HCT116 (cell line): ENCODE measurements around the gene TSC1. TPM values are rescaled to one million over a fixed set of nuclear protein-coding genes. Genes with fewer than 3 reads are reported as not detected.

Source experiments
- ATAC-seq: fragments of 200-7000 bp; cut with Tn5 transposase; 2 replicates; pipeline ENCODE4 v1.9.1; 2020; ENCODE audit warnings: mild to moderate bottlenecking, moderate library complexity
- BruUV-seq: library from RNA; stranded (reverse); fragments of 400-500 nt; replicated peaks from 2 replicates; lab custom pipeline; 2021; lab: Mats Ljungman, UMichigan
- CTCF ChIA-PET: fragments of 300-600 bp; sonication (Branson Sonifier 250); formaldehyde crosslinking; loops from one replicate; lab custom pipeline; 2021; ENCODE audit warnings: antibody characterized with exemption; lab: Charles Lee
- POLR2A ChIA-PET: fragments of 300-600, 350-600 bp; sonication (Branson Sonifier 250); formaldehyde crosslinking; loops from one replicate; lab custom pipeline; 2021; ENCODE audit warnings: antibody characterized with exemption; lab: Charles Lee
- RAD21 ChIA-PET, 2 experiments: fragments of 300-600 bp; sonication (Branson Sonifier 250); formaldehyde crosslinking; loops; one replicate each; lab custom pipeline; 2023; ENCODE audit warnings: low total read pairs in 2 of 2; ENCODE audit not compliant: uncharacterized antibody in 2 of 2, unreplicated experiment in 2 of 2, low non-redundant PET in 1 of 2; lab: Charles Lee
- DNase-seq: peaks from one replicate; pipeline ENCODE4 v3.0.0-alpha.2; 2010; ENCODE audit warnings: low read depth, low spot score
- H2AFZ ChIP-seq: fragments of 200-600 bp; shearing (Covaris generic), sonication (generic); 2 replicates; pipeline ENCODE4 v1.6.1; 2017; ENCODE audit warnings: low read depth, mixed run types, mixed read lengths, antibody characterized with exemption, low read length; ENCODE audit not compliant: poor library complexity, severe bottlenecking
- H3K27ac ChIP-seq: 2 replicates; pipeline ENCODE4 v1.5.1; 2012; ENCODE audit warnings: low read depth, low read length
- H3K27me3 ChIP-seq: fragments of 200-600 bp; sonication (generic); 2 replicates; pipeline ENCODE4 v1.6.1; 2016; ENCODE audit warnings: mixed run types, low read length, mixed read lengths; ENCODE audit not compliant: insufficient read depth
- H3K36me3 ChIP-seq, 2 experiments: fragments of 200-500 bp in 1 of 2; fragments of 200-600 bp in 1 of 2; sonication (Bioruptor generic) in 1 of 2; sonication (generic) in 1 of 2; 2 replicates each; pipeline versions ENCODE4 v1.5.1 to v1.6.1; 2014 to 2016; ENCODE audit warnings: low read length in 2 of 2, inconsistent platforms in 1 of 2, mixed read lengths in 1 of 2, mixed run types in 1 of 2; ENCODE audit not compliant: insufficient read depth in 2 of 2, control insufficient read depth in 1 of 2
- H3K4me1 ChIP-seq, 2 experiments: fragments of 200-600 bp in 1 of 2; sonication (generic) in 1 of 2; 2 replicates each; pipeline versions ENCODE4 v1.5.1 to v1.6.1; 2012 to 2017; ENCODE audit warnings: low read length in 2 of 2, inconsistent platforms in 1 of 2, mild to moderate bottlenecking in 1 of 2, mixed read lengths in 1 of 2, mixed run types in 1 of 2, moderate library complexity in 1 of 2; ENCODE audit not compliant: insufficient read depth in 2 of 2, control insufficient read depth in 1 of 2
- H3K4me2 ChIP-seq: fragments of 200-600 bp; sonication (generic); 2 replicates; pipeline ENCODE4 v1.6.1; 2017; ENCODE audit warnings: mixed run types, low read length, mixed read lengths
- H3K4me3 ChIP-seq, 2 experiments: fragments of 200-600 bp in 1 of 2; sonication (generic) in 1 of 2; replicated peaks in 1 of 2; 2 replicates each; pipeline ENCODE4 v1.5.1; 2011 to 2016; ENCODE audit warnings: low read length in 2 of 2, control low read depth in 1 of 2, low read depth in 1 of 2, mild to moderate bottlenecking in 1 of 2, mixed read lengths in 1 of 2, mixed run types in 1 of 2
- H3K79me2 ChIP-seq: fragments of 200-600 bp; sonication (generic); 2 replicates; pipeline ENCODE4 v1.6.1; 2017; ENCODE audit warnings: mild to moderate bottlenecking, mixed run types, low read length, moderate library complexity, mixed read lengths; ENCODE audit not compliant: insufficient read depth
- H3K9ac ChIP-seq: fragments of 200-600 bp; sonication (generic); 2 replicates; pipeline ENCODE4 v1.6.1; 2016; ENCODE audit warnings: low read length, mixed read lengths
- H3K9me2 ChIP-seq: fragments of 200-600 bp; sonication (generic), shearing (Covaris generic); 2 replicates; pipeline ENCODE4 v1.6.1; 2017; ENCODE audit warnings: mixed run types, mild to moderate bottlenecking, moderate library complexity; ENCODE audit not compliant: insufficient read depth
- H3K9me3 ChIP-seq, 2 experiments: fragments of 200-500 bp in 1 of 2; fragments of 200-600 bp in 1 of 2; sonication (Bioruptor generic) in 1 of 2; sonication (generic) in 1 of 2; 2 replicates each; pipeline ENCODE4 v1.6.1; 2014 to 2017; ENCODE audit warnings: low read length in 2 of 2, mixed read lengths in 2 of 2, inconsistent platforms in 1 of 2, low read depth in 1 of 2, mild to moderate bottlenecking in 1 of 2, mixed run types in 1 of 2, moderate library complexity in 1 of 2; ENCODE audit not compliant: control insufficient read depth in 1 of 2, insufficient read depth in 1 of 2
- H4K20me1 ChIP-seq: fragments of 200-600 bp; sonication (generic), shearing (Covaris generic); 2 replicates; pipeline ENCODE4 v1.6.1; 2017; ENCODE audit warnings: mixed run types, mild to moderate bottlenecking, moderate library complexity; ENCODE audit not compliant: insufficient read depth
- CBX3 ChIP-seq: IDR thresholded peaks from 2 replicates; pipeline ENCODE4 v1.6.1; 2012; ENCODE audit warnings: low read depth
- SP1 ChIP-seq: IDR thresholded peaks from 2 replicates; pipeline ENCODE4 v1.6.1; 2012; ENCODE audit warnings: low read depth
- SRF ChIP-seq: IDR thresholded peaks from 2 replicates; pipeline ENCODE4 v1.6.1; 2012; ENCODE audit warnings: low read depth
- ZNF274 ChIP-seq: fragments of 200-500 bp; sonication (Bioruptor generic); IDR thresholded peaks from 2 replicates; pipeline ENCODE4 v1.6.1; 2014; ENCODE audit warnings: mild to moderate bottlenecking, low read depth, low read length, inconsistent platforms
- intact Hi-C: fragments of 100-400 bp; cut with micrococcal nuclease; formaldehyde crosslinking; loops from 2 replicates; pipeline ENCODE4 v1.10.0; 2022
- total RNA-seq: library from RNA; stranded (reverse); gene quantifications from one replicate; pipeline ENCODE4 v1.2.1, GENCODE V29; 2021; ENCODE audit not compliant: unreplicated experiment
- TF ChIP-seq, protein P1 (sequence below), 3 experiments: fragments of 200-600 bp in 1 of 3; sonication (generic) in 1 of 3; IDR thresholded peaks in 2 of 3; conservative IDR thresholded peaks in 1 of 3; 2 replicates each; pipeline ENCODE4 v1.5.1; 2012 to 2017; ENCODE audit warnings: low read depth in 2 of 3, low read length in 2 of 3, antibody characterized with exemption in 1 of 3, borderline replicate concordance in 1 of 3, control low read depth in 1 of 3, mild to moderate bottlenecking in 1 of 3, mixed read lengths in 1 of 3, mixed run types in 1 of 3, moderate library complexity in 1 of 3; ENCODE audit not compliant: insufficient read depth in 1 of 3

Gene TSC1
- total RNA-seq, 1 experiment from 2014 or later = 34.5 TPM

DNA sequence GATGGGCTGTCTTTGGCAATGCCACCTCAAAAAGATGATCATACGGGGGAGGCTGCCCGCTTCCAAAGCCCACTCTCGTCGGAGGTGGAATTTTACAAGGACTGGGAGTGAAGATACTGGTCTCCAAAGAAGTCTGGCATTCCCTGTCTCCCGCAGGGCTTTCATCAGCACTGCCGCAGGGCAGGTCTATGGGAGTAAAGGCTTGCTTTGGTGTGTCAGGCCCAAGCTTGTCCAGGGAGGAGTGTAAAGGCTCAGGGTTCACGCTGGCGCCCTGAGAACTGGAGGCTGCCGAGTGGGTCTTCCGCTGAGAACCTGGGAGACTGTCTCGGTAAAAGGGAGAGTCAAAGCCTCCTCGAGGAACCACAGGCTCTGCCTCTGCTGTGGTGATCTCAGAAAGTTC lies 38.7 kb downstream of the TSC1 start (continued):
- TF ChIP-seq, protein P1, sequence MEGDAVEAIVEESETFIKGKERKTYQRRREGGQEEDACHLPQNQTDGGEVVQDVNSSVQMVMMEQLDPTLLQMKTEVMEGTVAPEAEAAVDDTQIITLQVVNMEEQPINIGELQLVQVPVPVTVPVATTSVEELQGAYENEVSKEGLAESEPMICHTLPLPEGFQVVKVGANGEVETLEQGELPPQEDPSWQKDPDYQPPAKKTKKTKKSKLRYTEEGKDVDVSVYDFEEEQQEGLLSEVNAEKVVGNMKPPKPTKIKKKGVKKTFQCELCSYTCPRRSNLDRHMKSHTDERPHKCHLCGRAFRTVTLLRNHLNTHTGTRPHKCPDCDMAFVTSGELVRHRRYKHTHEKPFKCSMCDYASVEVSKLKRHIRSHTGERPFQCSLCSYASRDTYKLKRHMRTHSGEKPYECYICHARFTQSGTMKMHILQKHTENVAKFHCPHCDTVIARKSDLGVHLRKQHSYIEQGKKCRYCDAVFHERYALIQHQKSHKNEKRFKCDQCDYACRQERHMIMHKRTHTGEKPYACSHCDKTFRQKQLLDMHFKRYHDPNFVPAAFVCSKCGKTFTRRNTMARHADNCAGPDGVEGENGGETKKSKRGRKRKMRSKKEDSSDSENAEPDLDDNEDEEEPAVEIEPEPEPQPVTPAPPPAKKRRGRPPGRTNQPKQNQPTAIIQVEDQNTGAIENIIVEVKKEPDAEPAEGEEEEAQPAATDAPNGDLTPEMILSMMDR (IDR thresholded peaks at IDR 0.05 in 2 of 3, conservative IDR thresholded peaks at IDR 0.05 in 1 of 3; ENCODE audit: borderline replicate concordance in 1 of 3, insufficient read depth in 1 of 3, low read depth in 2 of 3, low read length in 2 of 3) = no peak
- no peak for TF ChIP-seq CBX3

DNA sequence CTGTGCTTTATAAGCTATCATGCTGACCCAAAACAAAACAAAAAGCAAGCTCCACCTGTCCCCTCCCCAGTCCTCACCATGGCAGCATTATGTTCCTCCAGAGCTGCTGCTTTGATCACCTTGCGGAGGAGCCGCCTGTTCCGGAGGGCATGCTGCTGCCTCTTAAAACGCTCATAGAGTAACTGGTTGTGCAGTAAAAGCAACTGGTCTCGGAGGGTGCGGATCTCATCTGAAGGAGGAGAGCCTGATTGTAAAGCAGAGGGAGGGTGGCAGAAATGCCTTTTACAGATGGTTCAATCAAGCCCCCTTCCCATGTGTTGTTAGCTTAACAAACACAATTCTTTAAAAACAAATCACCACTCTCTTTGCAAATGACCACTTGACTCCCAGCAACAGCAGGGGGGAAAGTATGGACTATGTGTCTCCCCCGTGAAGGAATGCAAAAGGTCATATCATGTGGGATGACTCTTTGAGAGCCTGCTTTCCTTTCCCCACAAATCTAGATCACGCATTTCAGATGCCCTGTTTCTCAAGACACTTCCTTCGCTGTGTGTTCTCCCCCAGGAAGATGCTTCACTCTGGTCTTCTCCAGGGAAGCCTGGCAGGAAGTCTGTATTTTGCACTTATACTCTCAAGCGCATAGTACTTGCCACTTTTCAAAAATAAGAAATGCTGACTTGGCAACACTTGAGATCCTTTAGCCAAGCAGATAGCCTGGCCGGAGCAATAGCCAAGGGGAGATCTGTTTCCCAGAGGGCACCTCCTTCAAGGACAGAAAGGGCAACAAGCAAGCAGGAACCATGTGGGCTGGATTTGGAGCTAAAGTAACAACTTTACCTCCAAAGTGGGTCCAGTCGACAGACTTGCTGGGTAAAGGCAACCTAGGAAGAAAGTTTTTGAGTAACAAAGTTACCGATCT lies 40.6 kb downstream of the TSC1 start:
- H3K9ac ChIP-seq = no peak overlapping the region
- TF ChIP-seq SP1 (no peak), ZNF274 (no peak), SRF (no peak)
- TF ChIP-seq, all 23 proteins: peak for 0
- Histone ChIP-seq H3K4me2 (no peak overlapping the region), H3K27ac (no peak overlapping the region), H3K27me3 (no peaks in the 10 kb centered on the region), H3K9me3 (no peaks in the 10 kb centered on the region), H2AFZ (no peak overlapping the region), H3K9me2 (no peaks in the 10 kb centered on the region), H4K20me1 (no peaks in the 10 kb centered on the region), H3K79me2 (no peaks in the 10 kb centered on the region), H3K36me3 (peaks cover 3 to 9% of the 10 kb centered on the region in 2 experiments; a peak in 1 of 4 replicates), H3K4me3 (no peak overlapping the region), H3K4me1 (no peaks in the 10 kb centered on the region)
- CTCF ChIA-PET = no interaction called here
- RAD21 ChIA-PET = no interaction called here
- intact Hi-C loops = no loop called here
- POLR2A ChIA-PET = no interaction called here
- ATAC-seq (no peak), DNase-seq (no peak)
- BruUV-seq = no TSS peak
